Measurements from ENCODE around the gene DCLK1.
"Not testable (repeated sequence)": the region's sequence is repeated elsewhere in the genome, so short reads cannot be mapped to it uniquely, and the experiment has no call there.

DCLK1 gene

GRCh38 chr13:36107521-36107920 lies 23.7 kb downstream of the DCLK1 start:
- DNase-seq (ENCODE audit: low read depth in 2 of 2), result no peak
- no peak overlapping the region for H3K4me3 ChIP-seq (replicated peaks in 1 of 2; ENCODE audit: low read depth in 2 of 2, low read length in 2 of 2)
- no peak for TF ChIP-seq CTCF (IDR thresholded peaks at IDR 0.05; ENCODE audit: low read depth, low read length)

GRCh38 chr13:36105726-36106125 lies 25.5 kb downstream of the DCLK1 start:
- H3K4me3 ChIP-seq (replicated peaks in 1 of 2; ENCODE audit: low read depth in 2 of 2, low read length in 2 of 2), result no peak overlapping the region
- no peak for TF ChIP-seq CTCF (IDR thresholded peaks at IDR 0.05; ENCODE audit: low read depth, low read length)
- DNase-seq (ENCODE audit: low read depth in 2 of 2), result no peak

- TF ChIP-seq CTCF (IDR thresholded peaks at IDR 0.05; ENCODE audit: low read depth, low read length), result no peak
- no peak for DNase-seq (ENCODE audit: low read depth in 2 of 2)
- H3K4me3 ChIP-seq (replicated peaks in 1 of 2; ENCODE audit: low read depth in 2 of 2, low read length in 2 of 2), result no peak overlapping the region
Measured at GRCh38 chr13:36102721-36103120, 28.5 kb downstream of the DCLK1 start.

GRCh38 chr13:36101907-36102306 lies 29.3 kb downstream of the DCLK1 start:
- DNase-seq (ENCODE audit: low read depth in 2 of 2); H3K4me3 ChIP-seq (replicated peaks in 1 of 2; ENCODE audit: low read depth in 2 of 2, low read length in 2 of 2): not testable (repeated sequence)

- no peak overlapping the region for H3K4me3 ChIP-seq (replicated peaks in 1 of 2; ENCODE audit: low read depth in 2 of 2, low read length in 2 of 2)
- no peak for DNase-seq (ENCODE audit: low read depth in 2 of 2)
Measured at GRCh38 chr13:36101157-36101556, 30.0 kb downstream of the DCLK1 start.

GRCh38 chr13:36098080-36098479 lies 33.1 kb downstream of the DCLK1 start:
- DNase-seq (ENCODE audit: low read depth in 2 of 2), result peak in 1 of 2 donors; percentile 7
- no peak for TF ChIP-seq CTCF (IDR thresholded peaks at IDR 0.05; ENCODE audit: low read depth, low read length)
- H3K4me3 ChIP-seq (replicated peaks in 1 of 2; ENCODE audit: low read depth in 2 of 2, low read length in 2 of 2), result no peak overlapping the region

More at GRCh38 chr13:36101157-36101556, 30.0 kb downstream of the DCLK1 start:
- TF ChIP-seq CTCF (IDR thresholded peaks at IDR 0.05; ENCODE audit: low read depth, low read length), result no peak

- peak; percentile 53 to 68 for DNase-seq (ENCODE audit: low read depth in 2 of 2)
- H3K4me3 ChIP-seq (replicated peaks in 1 of 2; ENCODE audit: low read depth in 2 of 2, low read length in 2 of 2), result no peak overlapping the region
- no peak for TF ChIP-seq CTCF (IDR thresholded peaks at IDR 0.05; ENCODE audit: low read depth, low read length)
Measured at GRCh38 chr13:36096461-36097416, 34.4 kb downstream of the DCLK1 start.
